ENCODE results near the gene GDPD3.
A peak's percentile ranks its signal among the peaks of the same experiment; 100 is the strongest.

Gene GDPD3

DNA sequence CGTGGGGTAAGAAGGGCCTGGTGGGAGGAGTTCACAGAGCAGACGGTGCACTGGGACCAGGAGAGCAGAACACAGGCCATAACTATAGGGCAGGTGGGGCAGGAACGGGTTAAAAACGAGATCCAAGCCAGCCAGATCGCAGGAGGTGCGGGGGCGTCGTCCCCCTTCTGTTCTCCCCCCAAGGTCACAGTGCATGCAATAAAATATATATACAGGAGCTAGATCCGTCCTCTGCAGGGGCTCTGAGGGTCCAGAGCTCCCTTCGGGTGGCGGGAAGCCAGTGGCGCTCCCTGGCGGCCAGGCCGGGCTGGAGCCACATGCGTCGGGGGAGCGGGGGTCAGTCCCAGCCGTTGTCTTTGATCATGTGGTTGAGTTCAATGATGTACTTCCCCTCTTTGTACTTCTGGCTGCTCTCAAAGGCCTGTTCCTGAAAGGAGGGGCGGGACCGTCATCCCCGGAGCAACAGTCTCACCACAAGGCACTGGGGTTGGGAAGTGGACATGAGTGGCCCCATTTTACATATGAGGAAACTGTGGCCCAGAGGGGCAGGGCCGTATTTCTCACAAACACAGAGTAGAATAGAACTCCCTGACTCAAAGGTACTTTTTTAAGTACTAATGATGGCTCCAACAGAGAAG, 20.8 kb downstream of the GDPD3 start:
- intact Hi-C loops (cut with DNase I; ENCODE audit: low total_unique reads) = no loop called here
- DNase-seq = peak; percentile 87 to 88
- H3K36me3 ChIP-seq = peaks cover 11 to 23% (median 16%) of the 10 kb centered on the region in 3 donors
- H3K4me1 ChIP-seq = peaks cover 0 to 56% (median 38%) of the 10 kb centered on the region in 4 donors
- H3K27ac ChIP-seq = peak overlapping the region; percentile 67 to 94
- peak overlapping the region; percentile 52 to 57 for H3K4me3 ChIP-seq
- H3K9me3 ChIP-seq = peaks cover 0 to 9% (median 0%) of the 10 kb centered on the region in 3 donors
- H3K27me3 ChIP-seq = no peaks in the 10 kb centered on the region
- TF ChIP-seq, protein P1, sequence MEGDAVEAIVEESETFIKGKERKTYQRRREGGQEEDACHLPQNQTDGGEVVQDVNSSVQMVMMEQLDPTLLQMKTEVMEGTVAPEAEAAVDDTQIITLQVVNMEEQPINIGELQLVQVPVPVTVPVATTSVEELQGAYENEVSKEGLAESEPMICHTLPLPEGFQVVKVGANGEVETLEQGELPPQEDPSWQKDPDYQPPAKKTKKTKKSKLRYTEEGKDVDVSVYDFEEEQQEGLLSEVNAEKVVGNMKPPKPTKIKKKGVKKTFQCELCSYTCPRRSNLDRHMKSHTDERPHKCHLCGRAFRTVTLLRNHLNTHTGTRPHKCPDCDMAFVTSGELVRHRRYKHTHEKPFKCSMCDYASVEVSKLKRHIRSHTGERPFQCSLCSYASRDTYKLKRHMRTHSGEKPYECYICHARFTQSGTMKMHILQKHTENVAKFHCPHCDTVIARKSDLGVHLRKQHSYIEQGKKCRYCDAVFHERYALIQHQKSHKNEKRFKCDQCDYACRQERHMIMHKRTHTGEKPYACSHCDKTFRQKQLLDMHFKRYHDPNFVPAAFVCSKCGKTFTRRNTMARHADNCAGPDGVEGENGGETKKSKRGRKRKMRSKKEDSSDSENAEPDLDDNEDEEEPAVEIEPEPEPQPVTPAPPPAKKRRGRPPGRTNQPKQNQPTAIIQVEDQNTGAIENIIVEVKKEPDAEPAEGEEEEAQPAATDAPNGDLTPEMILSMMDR (IDR thresholded peaks at IDR 0.05) = peak in 1 of 2 experiments; percentile 24

DNA sequence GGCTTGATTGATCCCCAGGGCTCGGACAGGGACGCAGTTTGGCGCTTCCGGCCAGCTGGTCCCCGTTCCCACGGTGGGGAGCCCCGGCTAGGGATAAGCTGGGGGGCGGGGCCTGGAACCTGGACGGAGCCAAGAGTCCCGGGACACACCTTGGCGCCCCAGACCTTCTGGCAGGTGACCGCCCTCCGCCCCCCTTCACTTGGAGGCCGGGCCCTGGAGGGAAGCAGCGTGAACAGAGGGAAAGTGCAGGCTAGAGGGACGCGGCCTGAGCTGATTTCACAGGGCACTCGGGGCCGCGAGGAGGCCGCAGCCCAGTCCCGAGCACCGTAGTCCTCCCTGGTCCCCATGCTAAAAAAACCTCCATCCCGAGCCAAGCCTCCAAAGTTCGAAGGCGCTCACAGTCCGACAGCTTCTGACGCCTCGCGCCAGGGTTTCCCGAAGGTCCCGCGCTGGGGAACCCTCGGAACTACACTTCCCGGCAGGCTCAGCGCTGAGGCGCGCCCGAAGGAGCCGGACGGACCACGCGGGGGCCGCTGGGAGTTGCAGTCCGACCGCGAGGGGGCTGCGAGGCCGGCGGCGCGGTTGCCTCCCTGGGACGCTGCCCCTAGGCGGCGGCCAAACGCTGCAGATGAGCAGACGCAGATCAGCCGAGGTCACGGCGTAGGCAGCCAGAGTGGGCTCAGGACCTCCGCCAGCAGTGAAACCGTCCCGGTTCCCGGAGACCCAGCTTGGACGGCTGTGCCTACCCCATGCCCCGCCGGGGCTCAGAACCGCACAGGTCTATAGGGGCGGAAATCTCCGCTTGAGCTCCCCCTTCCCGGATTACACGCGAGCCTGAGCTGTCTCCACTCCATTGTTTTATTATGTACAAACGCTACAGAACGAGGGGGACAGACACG, 21.6 kb downstream of the GDPD3 start, which contains the start of gene TBX6:
TSS of gene TBX6 (minus strand) at position 451 of the 899 bp plus-strand sequence. CDS start 731 bp downstream, outside the sequence.
- Histone ChIP-seq H3K27ac (peak within 1 kb of the TSS; percentile 67 to 94), H3K9me3 (peaks cover 0 to 3% (median 0%) of the 10 kb centered on the region in 3 donors), H3K36me3 (peaks cover 11 to 23% (median 16%) of the 10 kb centered on the region in 3 donors), H3K27me3 (no peaks in the 10 kb centered on the region), H3K4me1 (peaks cover 0 to 54% (median 38%) of the 10 kb centered on the region in 4 donors), H3K4me3 (peak within 1 kb of the TSS; percentile 52 to 57)
- intact Hi-C loops (cut with DNase I; ENCODE audit: low total_unique reads) = no loop called here
- peak; percentile 90 to 95 for DNase-seq
- TF ChIP-seq, protein P1 (IDR thresholded peaks at IDR 0.05) = peak; percentile 85 to 96

DNA sequence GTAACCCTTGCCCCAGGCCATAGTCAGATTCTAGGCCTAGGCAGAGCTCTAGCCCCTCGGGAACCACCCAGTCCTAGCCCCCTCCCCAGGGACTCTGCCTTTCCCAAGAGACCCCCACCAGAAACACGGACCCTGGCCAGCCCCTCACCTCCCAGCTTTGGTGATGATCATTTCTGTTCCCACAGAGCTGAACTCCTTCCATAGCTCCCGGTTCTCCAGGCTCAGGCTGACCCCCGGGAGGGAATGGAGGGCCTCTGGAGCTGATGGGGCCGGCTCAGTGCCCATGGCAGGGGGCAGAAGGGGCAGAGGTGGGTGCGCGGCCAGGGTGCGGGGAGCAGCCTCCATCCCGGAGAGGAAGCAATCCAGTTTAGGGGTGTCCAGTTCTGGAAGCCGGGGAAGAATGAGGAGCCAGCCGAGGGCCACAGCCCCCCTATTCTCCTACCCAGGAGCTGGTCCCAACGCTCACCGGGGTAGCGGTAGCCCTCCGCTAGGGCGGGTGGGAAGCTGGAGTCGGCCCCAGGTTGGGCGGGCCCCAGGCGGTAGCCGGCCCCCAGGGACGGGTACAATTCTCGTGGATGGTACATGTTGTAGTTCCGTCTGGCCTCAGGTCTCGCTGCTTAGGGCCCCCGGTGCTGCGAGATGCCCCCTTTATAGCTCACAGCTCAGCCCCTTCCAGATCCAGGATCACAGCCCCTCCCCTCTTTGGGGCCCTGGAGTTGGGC, 22.6 kb downstream of the GDPD3 start:
- TF ChIP-seq, protein P1 (IDR thresholded peaks at IDR 0.05) = no peak
- peak overlapping the region; percentile 67 to 94 for H3K27ac ChIP-seq
- intact Hi-C loops (cut with DNase I; ENCODE audit: low total_unique reads) = no loop called here
- no peaks in the 10 kb centered on the region for H3K27me3 ChIP-seq
- peaks cover 0 to 50% (median 38%) of the 10 kb centered on the region in 4 donors for H3K4me1 ChIP-seq
- no peak for DNase-seq
- H3K36me3 ChIP-seq = peaks cover 11 to 32% (median 16%) of the 10 kb centered on the region in 3 donors
- H3K9me3 ChIP-seq = no peaks in the 10 kb centered on the region
- H3K4me3 ChIP-seq = peak overlapping the region; percentile 52 to 57

DNA sequence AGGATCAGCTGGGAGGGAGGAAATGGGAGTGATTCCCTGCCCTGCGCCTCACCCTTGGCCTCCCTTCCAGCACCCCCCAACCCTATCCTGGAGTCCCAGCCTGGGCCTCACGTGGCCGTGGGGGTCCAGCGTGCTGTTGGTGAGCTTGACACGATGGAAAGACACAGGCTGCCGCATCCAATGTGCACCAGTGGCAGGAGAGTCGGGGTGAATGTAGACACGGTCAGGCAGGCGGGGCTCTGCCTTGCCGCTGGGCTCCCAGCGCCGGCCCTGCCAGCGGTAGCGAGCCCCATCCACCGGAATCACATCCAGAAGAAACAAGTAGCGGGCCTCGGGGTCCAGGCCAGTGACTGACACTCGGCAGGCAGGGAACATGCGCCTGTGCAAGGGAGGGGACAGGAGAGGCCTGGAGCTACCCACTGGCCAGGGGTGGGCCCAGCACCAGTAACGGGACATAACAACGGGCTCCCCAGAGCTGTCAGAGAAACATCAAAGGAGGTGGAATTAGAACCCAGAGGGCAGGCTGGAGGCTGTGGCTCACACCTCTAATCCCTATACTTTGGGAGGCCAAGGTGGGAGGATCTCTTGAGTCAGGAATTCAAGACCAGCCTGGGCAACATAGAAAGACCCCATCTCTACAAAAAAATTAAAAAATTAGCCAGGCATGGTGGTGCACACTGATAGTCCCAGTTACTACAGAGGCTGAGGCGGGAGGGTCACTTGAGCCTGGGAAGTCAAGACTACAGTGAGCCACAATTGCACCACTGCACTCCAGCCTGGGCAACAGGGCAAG, 24.3 kb downstream of the GDPD3 start:
- Histone ChIP-seq H3K4me1 (peaks cover 0 to 35% (median 27%) of the 10 kb centered on the region in 4 donors), H3K9me3 (no peaks in the 10 kb centered on the region), H3K27ac (no peak overlapping the region), H3K27me3 (no peaks in the 10 kb centered on the region), H3K4me3 (no peak overlapping the region), H3K36me3 (peaks cover 13 to 37% (median 17%) of the 10 kb centered on the region in 3 donors)
- no peak for DNase-seq
- TF ChIP-seq, protein P1 (IDR thresholded peaks at IDR 0.05) = no peak
- intact Hi-C loops (cut with DNase I; ENCODE audit: low total_unique reads) = no loop called here
